MCF 10A (cell line): Measurements from ENCODE around the gene MAGOH. TPM values are rescaled to one million over a fixed set of nuclear protein-coding genes. Genes with fewer than 3 reads are reported as not detected.

ENCODE experiments used
- BruUV-seq: library from RNA; stranded (reverse); fragments of 400-500 nt; replicated peaks from 2 replicates; lab custom pipeline; 2021; lab: Mats Ljungman, UMichigan
- CTCF ChIA-PET: fragments of 300-600 bp; sonication (Branson Sonifier 250); formaldehyde crosslinking; extraction: SDS; loops from one replicate; lab custom pipeline; 2021; ENCODE audit warnings: antibody characterized with exemption, inconsistent platforms; lab: Yijun Ruan, JAX
- POLR2A ChIA-PET: fragments of 300-600, 350-650 bp; sonication (Branson Sonifier 250); formaldehyde crosslinking; extraction: SDS; loops from one replicate; lab custom pipeline; 2020; ENCODE audit warnings: antibody characterized with exemption, inconsistent platforms; lab: Yijun Ruan, JAX
- DNase-seq: peaks from one replicate; pipeline ENCODE4 v3.0.0-alpha.2; 2018; ENCODE audit not compliant: unreplicated experiment
- H3K27ac Mint-ChIP-seq: one replicate; pipeline ENCODE4 v1.8.0; 2022; ENCODE audit warnings: mild to moderate bottlenecking, low read depth, mixed read lengths; ENCODE audit not compliant: unreplicated experiment
- H3K27me3 Mint-ChIP-seq: one replicate; pipeline ENCODE4 v1.8.0; 2022; ENCODE audit warnings: mixed read lengths; ENCODE audit not compliant: insufficient read depth, unreplicated experiment
- H3K36me3 Mint-ChIP-seq: one replicate; pipeline ENCODE4 v1.8.0; 2022; ENCODE audit warnings: mild to moderate bottlenecking, moderate library complexity, mixed read lengths; ENCODE audit not compliant: insufficient read depth, unreplicated experiment
- H3K4me1 Mint-ChIP-seq: one replicate; pipeline ENCODE4 v1.8.0; 2022; ENCODE audit warnings: mixed read lengths; ENCODE audit not compliant: insufficient read depth, unreplicated experiment
- H3K4me3 Mint-ChIP-seq: one replicate; pipeline ENCODE4 v1.8.0; 2022; ENCODE audit warnings: mild to moderate bottlenecking, moderate library complexity, mixed read lengths; ENCODE audit not compliant: unreplicated experiment
- H3K9me3 Mint-ChIP-seq: one replicate; pipeline ENCODE4 v1.8.0; 2022; ENCODE audit warnings: mixed read lengths; ENCODE audit not compliant: unreplicated experiment
- CTCF ChIP-seq: fragments of 200-600 bp; IDR thresholded peaks from one replicate; pipeline ENCODE4 v1.8.0; 2022; ENCODE audit warnings: antibody characterized with exemption, mild to moderate bottlenecking; ENCODE audit not compliant: unreplicated experiment
- intact Hi-C: fragments of 100-400 bp; cut with micrococcal nuclease; formaldehyde crosslinking; loops from 2 replicates; pipeline ENCODE4 v1.14.1; 2022
- total RNA-seq: library from RNA; stranded (reverse); gene quantifications from 2 replicates; pipeline ENCODE4 v1.2.3, GENCODE V29; 2022

Gene MAGOH
- total RNA-seq, 1 experiment from 2014 or later, result 68.2 TPM

DNA sequence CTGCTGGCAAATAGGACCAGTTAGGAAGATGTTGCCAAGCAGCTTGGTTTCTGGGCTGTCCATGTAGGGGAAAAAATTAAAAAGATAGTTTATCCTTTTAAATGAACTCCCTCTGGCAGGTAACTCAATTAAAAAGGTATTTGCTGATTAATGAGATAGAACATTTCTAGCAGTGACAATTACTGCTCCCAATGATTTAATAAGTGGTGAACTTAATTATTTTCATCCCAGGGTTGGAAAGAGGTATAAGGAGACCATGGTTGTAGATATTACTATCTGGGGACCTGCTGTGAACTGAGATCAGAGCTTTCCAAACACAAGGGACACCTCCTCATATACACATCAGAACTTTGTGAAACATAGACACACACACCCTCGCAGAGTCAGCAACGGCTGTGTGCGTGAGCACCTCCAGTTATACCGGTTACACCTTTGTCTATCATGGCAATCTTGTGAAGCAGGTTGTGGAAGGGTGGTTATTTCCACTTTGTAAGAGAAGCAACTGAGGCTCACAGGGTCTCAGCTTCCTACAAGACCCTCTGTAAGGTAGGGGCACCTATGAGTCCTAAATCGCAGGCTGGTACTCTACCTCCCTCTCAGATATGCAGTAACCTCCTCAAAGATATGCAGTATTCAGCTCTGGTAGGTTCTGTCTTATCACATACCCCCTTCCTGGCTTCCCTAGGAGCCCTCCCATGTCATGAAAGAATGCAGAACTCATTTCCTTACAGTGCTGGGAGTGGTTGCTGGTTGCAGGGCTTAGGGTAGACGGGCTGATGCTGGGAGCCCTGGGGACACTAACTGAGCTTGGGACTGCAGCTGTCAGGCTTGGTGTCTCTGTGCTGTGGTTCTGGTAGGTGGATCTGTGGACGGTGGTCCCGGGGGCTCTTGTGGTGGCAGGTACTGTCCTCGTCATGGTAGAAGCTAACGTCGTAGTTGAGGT, 18.5 kb upstream of the MAGOH start:
- POLR2A ChIA-PET, result interaction anchor here (0.6 to 0.9 kb wide), 2 partner anchors 37 to 797 kb away, joined by 3 to 4 read pairs; no protein-coding TSS in a partner anchor
- CTCF ChIA-PET, result interaction anchor here (0.6 to 1.6 kb wide), 4 partner anchors 9 to 28 kb away, joined by 3 to 6 read pairs (median 4); no protein-coding TSS in a partner anchor
- no peak overlapping the region for H3K4me3 Mint-ChIP-seq

GRCh38 chr1:53255031-53255430, 16.7 kb upstream of the MAGOH start:
- no peak overlapping the region for H3K4me3 Mint-ChIP-seq
- DNase-seq, result no peak
- no TSS peak for BruUV-seq
- H3K9me3 Mint-ChIP-seq, result no peaks in the 10 kb centered on the region
- CTCF ChIA-PET, result no interaction called here
- peaks cover 12% of the 10 kb centered on the region for H3K36me3 Mint-ChIP-seq
- no peaks in the 10 kb centered on the region for H3K4me1 Mint-ChIP-seq
- intact Hi-C loops, result no loop called here
- no peak for TF ChIP-seq CTCF
- no peak overlapping the region for H3K27ac Mint-ChIP-seq
- no peaks in the 10 kb centered on the region for H3K27me3 Mint-ChIP-seq
- POLR2A ChIA-PET, result no interaction called here

More for the DNA sequence above, 18.5 kb upstream of the MAGOH start:
- TF ChIP-seq CTCF, result no peak
- Mint-ChIP-seq H3K27ac (no peak overlapping the region), H3K9me3 (no peaks in the 10 kb centered on the region), H3K27me3 (no peaks in the 10 kb centered on the region), H3K36me3 (peaks cover 9% of the 10 kb centered on the region), H3K4me1 (no peaks in the 10 kb centered on the region)
- intact Hi-C loops, result no loop called here
- no TSS peak for BruUV-seq
- DNase-seq, result no peak

DNA sequence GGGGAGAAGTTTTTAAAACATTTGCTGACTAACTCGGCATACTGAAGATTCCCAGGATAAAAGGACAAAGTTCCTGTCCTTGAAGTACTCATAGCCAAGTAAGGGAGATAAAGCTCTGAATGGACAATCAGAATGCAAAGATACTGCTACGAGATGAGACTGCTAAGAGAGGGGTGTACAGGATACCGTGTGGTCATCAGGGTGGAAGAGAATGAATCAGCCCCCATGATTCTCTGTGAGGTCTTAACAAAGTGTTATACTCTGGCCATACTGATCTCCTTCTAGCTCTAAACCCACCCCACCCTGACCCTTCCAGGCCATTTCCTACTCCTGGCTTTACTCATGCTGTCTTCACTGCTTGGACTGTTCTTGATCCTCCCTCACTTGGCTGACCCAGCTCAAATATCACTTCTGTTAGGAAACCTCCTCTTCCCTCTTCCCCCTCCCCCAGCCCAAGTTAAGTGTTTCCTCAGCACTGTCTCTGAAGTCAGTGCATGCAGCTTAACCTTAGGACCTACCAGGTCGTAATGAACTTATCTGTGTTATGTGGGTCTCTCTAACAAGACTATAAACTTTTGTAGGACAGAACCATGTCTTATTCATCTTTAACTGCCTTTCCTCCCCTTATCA, 15.8 kb upstream of the MAGOH start:
- Mint-ChIP-seq H3K36me3 (peaks cover 12% of the 10 kb centered on the region), H3K9me3 (no peaks in the 10 kb centered on the region), H3K27ac (no peak overlapping the region), H3K4me3 (no peak overlapping the region), H3K4me1 (no peaks in the 10 kb centered on the region), H3K27me3 (no peaks in the 10 kb centered on the region)
- POLR2A ChIA-PET, result no interaction called here
- BruUV-seq, result no TSS peak
- CTCF ChIA-PET, result interaction anchor here (0.6 to 0.9 kb wide), 3 partner anchors 35 to 42 kb away, joined by 3 read pairs; no protein-coding TSS in a partner anchor
- DNase-seq, result no peak
- intact Hi-C loops, result no loop called here
- no peak for TF ChIP-seq CTCF

DNA sequence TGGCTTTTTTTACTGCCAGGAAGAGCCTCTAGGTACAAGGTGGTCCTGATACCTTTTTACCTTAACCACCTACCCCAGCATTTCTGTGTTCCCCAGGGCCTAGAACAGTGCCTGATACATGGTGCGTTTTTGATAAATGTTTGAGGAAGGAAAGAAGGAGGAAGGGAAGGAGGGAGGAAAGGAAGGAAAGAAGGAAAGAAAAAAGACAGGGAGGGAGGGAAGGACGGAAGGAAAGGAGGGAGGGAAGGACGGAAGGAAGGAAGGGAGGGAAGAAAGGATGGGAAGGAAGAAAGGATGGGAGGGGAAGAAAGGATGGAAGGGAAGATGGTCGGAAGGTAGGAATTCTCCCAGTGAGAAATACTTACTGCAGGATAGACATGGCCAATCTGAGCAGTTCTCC, 12.0 kb upstream of the MAGOH start:
- intact Hi-C loops, result no loop called here
- Mint-ChIP-seq H3K27me3 (no peaks in the 10 kb centered on the region), H3K4me3 (no peak overlapping the region), H3K4me1 (no peaks in the 10 kb centered on the region), H3K27ac (no peak overlapping the region), H3K36me3 (peaks cover 7% of the 10 kb centered on the region), H3K9me3 (no peaks in the 10 kb centered on the region)
- no peak for TF ChIP-seq CTCF
- no peak for DNase-seq
- ChIA-PET CTCF (interaction anchor here (1.9 kb wide), 1 partner anchor 16 kb away, joined by 4 read pairs; no protein-coding TSS in a partner anchor), POLR2A (interaction anchor here (1.6 to 1.7 kb wide), 2 partner anchors 10 to 12 kb away, joined by 5 read pairs; partner anchors contain the start of gene MAGOH)
- BruUV-seq, result no TSS peak
